ENCODE results near the gene BTF3.

BTF3 gene

DNA sequence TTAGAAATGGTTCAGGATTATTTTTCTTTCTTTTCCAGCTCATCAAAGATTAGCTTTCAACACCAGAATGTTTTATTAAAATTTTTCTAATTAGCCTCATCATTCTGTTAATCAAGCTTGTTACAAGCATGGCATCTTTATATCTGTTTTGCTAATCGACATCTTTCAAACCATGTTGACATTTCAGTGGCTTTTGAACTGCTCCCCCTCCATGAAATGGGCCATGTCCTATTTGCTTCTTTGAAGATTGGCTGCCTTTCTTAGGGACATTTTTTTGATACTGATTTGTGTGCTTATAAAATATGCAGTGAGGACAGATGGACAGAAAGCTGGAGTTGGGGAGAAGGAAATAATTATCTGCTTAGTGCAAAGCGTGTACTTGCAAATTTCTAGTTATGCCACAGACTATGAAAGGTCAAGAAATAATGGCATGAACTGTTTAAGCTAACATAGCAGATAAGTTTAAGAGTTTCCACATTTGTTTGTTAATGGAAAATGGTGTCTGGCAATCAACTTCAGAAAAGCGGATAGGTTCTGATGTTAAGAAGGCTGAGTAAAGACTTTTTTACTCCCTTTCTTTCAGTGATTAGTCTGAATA lies 27.5 kb downstream of the BTF3 start:
- no peak for FAIRE-seq

DNA sequence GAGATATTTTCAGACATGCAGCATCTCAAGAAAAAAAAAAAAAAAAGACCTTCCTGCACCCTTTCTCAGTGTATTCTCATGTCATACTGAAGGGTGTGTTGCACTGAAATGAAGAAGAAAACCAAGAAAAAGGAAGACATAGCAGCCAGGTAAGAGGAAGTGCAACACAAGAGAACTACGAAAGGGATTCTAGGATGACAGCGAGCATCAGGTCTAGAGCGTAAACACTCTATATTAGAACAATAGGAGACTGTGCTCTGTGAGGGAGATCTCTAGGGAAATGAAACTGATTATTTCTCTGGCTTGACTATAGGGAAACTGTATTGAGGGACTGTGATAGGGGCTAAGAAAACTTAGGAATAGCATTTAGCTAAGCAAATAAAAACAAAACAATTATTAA lies 30.0 kb downstream of the BTF3 start:
- no peak for FAIRE-seq

DNA sequence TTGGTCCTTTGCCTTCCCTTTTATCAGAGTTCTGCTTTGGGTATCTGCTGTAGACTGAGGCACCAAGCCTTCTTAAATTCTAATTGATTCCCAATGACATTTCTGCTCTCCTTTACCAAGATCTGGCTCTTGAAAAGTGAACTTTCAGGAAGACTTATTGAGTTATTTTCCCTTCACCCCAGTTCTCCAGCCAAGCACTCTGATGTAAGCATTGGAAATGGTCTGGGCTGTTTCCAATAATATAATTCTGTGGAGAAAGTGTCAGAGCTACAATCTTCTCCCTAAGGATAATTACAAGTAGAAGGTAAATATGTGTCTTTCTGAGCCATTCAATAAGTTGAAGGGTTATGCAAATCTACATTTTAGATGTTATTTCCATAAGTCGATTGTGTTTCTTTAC lies 30.8 kb downstream of the BTF3 start:
- FAIRE-seq = no peak

DNA sequence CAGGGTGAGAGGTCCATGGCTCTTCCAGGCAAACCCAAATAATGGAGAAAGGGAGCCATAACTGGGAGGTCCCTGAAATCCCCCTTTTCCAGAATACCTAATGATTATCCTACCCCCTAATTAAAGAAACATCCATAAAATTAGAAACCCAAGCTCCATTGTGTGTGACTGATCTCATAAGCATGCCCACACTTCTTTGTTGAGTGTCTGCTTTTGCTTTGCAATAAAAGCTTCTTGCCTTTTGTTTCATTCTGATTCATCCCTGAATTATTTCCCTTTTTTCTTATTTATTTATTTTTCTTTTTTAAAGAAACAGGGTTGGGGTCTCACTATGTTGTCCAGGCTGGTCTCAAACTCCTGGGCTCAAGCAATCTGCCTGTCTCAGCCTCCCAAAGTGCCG lies 33.1 kb downstream of the BTF3 start:
- no peak for FAIRE-seq

DNA sequence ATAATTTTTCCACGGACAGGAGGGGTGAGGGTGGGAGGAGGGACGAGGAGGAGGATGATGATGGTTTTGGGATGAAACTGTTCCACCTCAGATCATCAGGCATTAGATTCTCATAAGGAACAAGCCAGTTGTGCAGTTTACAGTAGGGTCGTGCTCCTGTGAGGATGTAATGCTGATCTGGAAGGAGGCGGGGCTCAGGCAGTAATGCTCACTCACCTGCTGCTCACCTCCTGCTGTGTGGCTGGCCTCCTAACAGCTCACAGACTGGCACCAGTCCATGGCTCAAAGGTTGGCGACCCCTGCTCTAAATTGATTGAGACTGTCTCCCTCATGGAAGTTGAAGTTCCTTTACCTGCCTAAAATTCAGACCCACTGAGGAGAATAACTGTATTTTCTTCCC lies 34.0 kb downstream of the BTF3 start:
- no peak for FAIRE-seq

DNA sequence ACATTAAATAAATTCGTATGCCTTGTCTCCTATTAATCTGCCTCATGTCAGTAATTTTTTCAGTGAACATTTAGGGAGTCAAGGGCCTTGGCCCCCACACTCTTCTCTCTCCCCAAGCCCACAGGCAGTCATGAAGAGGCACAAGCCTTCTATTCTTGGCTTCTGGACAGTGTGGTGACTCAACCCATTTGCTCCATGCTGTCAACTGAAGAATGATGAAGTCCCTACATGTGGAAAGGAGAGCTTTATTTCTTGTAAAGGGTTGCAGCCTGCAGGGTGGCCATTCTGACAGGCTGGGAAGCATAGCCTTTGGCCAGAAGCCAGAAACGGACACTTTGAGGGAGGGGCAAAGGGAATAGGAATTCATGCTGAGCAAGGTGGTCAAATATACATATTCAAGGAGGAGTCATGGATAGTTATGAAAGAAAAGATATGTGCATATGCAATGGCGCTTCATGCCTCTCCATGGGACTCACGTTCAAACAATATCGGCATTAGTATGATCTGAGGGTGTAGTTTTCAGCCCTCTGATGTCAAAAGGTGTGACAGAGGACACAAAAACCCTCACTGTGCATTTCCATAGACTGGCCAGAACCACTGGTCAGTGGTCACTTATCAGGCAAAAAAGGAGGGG lies 35.9 kb downstream of the BTF3 start:
- no peak for FAIRE-seq

DNA sequence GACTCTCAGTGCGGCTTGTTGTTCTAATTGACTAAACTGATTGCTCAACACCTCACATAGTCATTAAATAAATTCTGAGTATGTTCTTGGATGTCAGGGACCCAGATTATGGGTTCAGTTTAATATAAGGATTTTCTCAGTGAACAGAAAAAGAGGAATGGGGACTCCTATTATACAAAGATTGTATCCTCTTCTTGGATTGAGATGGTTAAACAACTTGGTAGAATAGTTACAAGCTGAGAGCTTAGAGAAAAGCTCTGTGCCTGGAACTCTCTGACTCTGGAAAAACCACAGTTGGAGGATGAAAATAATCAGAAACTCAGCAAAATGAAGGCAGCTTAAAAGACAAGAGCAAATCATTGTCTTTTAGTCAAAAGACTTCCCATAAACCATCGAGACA lies 36.7 kb downstream of the BTF3 start:
- FAIRE-seq = no peak

DNA sequence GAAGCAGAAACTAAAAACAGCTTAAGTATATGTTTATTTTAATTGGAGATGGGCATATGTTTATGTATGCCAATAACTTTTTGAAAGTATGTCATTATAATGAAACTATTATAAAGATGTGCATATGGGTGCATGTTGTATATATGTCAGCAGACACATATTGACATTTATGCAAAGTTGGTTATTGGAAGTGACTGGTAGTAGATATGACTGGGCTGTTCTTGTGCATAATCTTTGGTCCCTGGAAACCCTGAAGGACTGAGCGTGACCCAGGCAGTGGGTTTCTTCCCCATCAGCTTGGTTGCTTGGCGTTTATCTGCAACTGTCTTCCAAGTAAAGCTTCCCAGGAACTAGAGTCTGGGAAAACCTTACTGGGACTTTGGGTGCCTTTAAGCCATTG lies 41.5 kb downstream of the BTF3 start:
- no peak for FAIRE-seq

DNA sequence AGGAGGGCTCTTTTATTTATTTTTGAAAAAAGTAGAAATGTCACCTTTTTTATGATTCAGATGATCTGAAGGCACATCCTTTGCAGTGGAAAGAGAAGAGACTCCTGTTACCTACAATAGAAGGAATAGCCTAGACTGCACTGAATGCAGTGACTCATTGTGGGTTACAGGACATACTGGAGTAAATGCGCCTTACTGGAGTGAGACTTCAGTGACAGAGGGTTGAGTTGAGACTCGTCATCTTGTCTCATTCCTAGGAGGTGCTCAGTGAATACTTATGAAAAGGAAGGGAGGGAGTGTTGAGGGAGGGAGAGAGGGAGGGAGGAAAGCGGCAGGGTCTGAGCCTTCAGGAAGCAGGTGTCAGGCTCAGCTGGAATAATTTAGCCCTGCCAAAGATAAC lies 42.0 kb downstream of the BTF3 start:
- no peak for FAIRE-seq

DNA sequence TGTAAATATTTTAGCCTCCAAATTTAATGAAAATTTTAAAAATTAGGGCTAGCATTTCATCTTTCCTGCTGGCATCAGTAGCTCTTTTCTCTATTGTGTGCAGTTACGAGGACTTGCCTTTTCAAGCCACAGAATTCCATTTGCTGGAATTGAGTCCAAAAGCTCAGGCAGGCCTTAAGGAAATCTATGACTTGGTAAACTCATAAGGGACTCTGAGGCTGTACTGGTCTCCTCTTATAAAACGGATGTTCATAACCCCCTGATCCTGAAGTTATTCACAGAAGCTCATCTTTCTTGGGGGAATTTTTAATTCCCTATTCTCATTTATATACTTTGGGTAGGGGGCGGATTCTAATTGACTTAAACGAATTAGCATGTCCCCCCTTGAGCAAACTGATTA lies 43.8 kb downstream of the BTF3 start:
- FAIRE-seq = no peak

DNA sequence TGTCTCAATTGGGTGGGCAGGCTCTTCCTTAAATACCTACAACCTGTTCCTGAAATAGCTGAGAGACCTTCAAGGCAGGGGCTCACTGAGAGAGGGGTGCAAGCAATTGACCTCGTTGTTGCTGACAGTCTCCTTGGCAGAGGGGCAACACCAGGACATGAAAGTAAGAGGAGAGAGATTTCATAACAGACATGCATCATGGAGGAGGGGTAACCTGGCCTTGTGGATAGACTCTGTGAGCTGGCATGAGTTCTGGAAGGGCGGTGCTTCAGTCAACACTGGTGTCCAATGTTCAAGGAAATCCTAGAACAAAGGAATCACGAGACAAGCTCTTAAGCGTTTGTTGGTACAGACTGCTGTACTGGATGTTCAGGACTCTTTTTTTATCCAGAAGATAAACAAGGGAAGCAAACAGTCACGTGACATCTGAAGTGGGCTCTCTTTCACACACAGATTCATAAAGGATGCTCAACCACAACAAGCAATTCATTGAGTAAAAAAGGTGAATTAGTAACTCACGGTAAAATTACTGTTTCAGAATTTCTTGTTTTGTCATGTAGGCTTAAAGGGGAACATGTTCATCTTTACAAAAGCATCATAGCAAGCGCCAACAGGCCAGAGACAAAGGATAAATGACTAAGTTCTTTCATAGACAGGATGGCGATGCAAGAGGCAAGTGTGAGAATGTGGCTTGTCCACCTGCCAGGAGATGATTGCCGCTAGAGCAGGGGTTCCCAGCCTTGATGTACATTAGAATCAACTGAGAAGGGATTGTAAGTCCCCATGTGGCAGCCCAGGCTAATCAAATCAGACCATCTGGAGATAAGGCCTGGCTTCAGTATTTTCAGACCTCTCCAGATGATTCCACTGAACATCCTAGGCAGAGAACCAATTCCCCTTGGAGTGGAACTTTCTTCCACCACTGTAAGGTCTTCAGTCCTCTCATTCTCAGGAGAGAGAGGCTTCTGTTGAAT lies 46.5 kb downstream of the BTF3 start:
- FAIRE-seq = no peak

DNA sequence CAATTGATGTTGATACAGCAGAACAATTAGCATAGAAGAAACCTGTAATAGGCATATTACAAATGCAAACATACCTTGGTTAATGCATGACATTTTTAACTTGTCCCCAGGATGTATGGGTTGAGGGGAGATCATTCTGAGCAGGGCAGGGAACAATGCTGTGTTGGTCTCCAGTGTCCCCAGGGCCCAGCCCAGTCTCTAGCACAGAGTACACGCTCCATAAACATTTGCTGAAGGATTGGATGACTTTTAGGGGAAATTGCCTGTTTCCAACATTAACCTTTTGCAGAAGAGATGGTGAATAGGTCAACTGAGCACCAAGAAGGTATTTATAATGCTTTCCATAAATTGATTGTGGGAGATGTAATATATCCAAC lies 47.1 kb downstream of the BTF3 start:
- no peak for FAIRE-seq

DNA sequence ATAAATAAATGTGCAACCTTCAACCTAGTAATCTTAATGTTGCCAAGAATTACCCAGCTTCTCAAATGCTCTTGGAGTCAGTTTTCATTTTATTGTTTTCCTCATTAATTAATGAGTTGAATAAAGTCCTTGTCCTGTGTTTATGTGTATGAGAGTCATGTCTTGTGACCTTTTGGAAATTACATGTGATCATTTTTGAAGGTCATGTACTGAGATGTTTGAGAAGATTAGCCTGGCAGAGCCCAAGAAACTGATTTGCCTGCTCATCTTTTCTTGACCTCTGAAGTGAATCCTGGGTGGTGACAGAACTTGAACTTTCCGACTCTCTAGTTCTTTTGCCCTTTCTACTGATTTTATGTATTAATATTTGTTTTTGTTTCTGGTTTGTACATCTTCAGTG lies 51.8 kb downstream of the BTF3 start:
- no peak for FAIRE-seq

DNA sequence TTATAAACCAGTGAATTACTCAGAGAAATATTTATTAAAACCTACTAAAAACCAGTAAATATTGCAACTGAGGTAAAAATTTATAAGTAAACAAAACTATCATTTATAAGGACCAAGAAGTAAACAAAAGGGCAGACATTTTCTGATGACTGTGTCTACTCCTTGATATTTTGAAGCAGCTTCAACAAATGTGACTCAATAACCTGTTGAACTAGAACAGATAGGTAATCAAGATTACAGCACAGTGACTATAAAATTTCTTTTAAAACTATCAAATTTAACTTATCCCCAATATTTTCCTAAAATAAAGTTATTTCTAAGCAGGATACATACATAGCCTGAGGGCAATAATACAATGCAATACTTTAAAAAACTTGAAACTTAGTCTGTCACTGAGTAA lies 54.4 kb downstream of the BTF3 start:
- no peak for FAIRE-seq

Measured in endometrium (tissue), 2 donors.